NB4 (cell line): ENCODE results near the gene HECTD4.

ENCODE experiments used
- DNase-seq: peaks from one replicate; pipeline ENCODE4 v3.0.0; 2010; ENCODE audit warnings: low read depth
- H3K4me3 ChIP-seq: one replicate; pipeline ENCODE4 v1.5.1; 2011; ENCODE audit warnings: mild to moderate bottlenecking, low read depth, low read length, moderate library complexity
- MYC ChIP-seq: IDR thresholded peaks from 2 replicates; pipeline ENCODE4 v1.6.1; 2011; ENCODE audit warnings: low read depth, low read length
- POLR2A ChIP-seq: IDR thresholded peaks from 2 replicates; pipeline ENCODE4 v1.6.1; 2011; ENCODE audit warnings: mild to moderate bottlenecking; ENCODE audit not compliant: insufficient read length; ENCODE audit errors: extremely low read depth
- TF ChIP-seq, protein P1 (sequence below): IDR thresholded peaks from one replicate; pipeline ENCODE4 v1.5.1; 2012; ENCODE audit warnings: low read depth, low read length
- TF ChIP-seq, protein P2 (sequence below): IDR thresholded peaks from 2 replicates; pipeline ENCODE4 v1.6.1; 2011; ENCODE audit warnings: low read depth, low read length

The HECTD4 gene

DNA sequence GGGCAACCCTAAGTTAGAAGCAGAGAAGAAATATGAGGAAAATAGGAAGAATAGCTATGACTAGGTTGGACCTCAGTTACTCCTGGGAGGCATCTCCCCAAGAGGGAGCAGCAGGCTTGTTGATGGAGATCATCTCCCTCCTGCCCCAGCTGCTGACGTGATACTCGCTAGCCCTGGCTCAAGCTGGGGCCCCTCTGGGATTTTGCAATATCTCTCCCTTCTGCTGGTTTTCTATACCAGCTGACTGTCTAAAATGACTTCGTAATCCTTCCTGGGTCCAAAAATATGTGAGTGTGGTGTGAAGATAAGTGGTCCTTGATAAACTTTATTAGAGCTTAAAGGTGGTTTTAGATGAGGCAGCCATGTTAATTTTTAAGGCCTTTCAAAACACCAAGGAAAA, 4.5 kb upstream of the HECTD4 start:
- TF ChIP-seq MYC (no peak), POLR2A (no peak)
- TF ChIP-seq, protein P1, sequence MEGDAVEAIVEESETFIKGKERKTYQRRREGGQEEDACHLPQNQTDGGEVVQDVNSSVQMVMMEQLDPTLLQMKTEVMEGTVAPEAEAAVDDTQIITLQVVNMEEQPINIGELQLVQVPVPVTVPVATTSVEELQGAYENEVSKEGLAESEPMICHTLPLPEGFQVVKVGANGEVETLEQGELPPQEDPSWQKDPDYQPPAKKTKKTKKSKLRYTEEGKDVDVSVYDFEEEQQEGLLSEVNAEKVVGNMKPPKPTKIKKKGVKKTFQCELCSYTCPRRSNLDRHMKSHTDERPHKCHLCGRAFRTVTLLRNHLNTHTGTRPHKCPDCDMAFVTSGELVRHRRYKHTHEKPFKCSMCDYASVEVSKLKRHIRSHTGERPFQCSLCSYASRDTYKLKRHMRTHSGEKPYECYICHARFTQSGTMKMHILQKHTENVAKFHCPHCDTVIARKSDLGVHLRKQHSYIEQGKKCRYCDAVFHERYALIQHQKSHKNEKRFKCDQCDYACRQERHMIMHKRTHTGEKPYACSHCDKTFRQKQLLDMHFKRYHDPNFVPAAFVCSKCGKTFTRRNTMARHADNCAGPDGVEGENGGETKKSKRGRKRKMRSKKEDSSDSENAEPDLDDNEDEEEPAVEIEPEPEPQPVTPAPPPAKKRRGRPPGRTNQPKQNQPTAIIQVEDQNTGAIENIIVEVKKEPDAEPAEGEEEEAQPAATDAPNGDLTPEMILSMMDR, result no peak
- TF ChIP-seq, protein P2, sequence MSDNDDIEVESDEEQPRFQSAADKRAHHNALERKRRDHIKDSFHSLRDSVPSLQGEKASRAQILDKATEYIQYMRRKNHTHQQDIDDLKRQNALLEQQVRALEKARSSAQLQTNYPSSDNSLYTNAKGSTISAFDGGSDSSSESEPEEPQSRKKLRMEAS, result no peak
- DNase-seq, result peak; percentile 84
- no peak overlapping the region for H3K4me3 ChIP-seq

DNA sequence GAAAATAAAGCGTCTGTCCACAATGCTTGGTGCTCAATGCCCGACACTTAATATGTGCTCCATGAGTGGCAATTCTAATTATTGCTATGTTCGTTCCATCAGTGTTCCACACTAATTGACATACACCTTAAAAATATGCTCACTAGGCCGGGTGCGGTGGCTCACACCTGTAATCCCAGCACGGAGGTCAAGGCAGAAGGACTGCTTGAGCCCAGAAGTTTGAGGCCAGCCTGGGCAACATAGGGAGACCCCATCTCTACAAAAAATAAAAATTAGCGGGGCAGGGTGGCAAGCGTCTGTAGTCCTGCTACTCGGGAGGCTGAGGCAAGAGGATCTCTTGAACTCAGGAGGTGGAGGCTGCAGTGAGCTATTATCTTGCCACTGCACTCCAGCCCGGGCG, 635 bp upstream of the HECTD4 start:
- TF ChIP-seq, protein P2, result no peak
- TF ChIP-seq, protein P1, result no peak
- TF ChIP-seq MYC, result no peak
- no peak for TF ChIP-seq POLR2A
- DNase-seq, result no peak
- peak overlapping the region; percentile 62 for H3K4me3 ChIP-seq

DNA sequence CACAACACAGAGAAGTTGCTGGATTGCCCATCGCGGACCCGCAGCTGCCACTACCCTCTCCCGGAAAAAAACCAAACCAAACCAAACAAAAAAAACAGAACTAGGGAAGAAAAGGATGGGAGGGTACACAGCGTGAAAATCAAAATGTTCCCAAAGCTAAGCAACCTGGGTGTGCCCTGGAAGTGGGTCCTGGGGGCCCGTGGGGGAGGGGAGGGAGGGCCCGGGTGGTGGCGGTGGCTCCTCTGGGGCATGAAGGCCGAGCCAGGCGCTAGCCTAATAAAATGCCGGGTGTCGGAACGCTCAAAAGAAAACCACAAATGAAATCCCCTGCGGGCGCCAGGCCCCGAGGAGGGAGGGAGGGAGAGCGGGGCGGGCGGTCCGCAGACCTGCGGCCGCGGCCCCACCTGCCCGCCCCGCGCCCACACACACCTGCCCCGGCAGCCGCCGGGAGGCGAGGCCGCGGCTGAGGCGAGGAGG, 787 bp downstream of the HECTD4 start:
- TF ChIP-seq, protein P2, result no peak
- no peak for TF ChIP-seq MYC
- TF ChIP-seq POLR2A, result no peak
- TF ChIP-seq, protein P1, result no peak
- peak; percentile 79 for DNase-seq

DNA sequence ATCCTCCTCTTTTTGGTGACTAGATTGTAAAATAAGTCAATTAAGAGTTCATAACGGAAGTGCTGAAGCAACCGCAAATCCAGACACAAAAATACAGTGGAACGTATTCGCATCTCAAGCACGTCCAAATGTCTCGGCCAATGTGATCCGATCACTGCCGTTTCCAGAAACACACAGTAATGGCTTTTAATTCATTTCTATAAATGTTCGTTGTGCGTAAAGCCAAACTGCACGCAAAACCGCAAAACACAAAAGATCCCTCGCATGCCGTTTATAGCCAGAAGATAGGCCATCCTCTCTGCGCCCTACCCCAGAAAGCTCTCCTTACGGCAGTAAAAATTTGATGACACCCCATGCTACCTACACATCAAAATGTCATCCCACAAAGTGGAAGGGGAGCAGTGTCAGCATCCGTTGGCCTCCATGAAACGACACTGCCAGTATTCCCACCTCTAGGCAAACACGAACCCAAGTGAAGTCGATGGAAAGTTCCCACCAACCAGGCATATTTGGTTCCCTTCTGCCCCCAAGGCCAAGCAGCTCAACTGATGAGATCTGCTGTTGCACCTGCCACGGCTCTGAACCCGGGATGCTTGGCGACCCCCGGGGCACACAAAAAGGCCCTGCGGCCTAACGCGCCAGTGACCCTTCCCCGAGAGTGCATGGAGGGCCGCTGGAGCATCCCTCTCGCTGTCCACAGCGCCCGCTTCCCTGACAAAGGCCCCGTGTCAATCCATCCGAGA, 1.4 kb downstream of the HECTD4 start:
- TF ChIP-seq, protein P1, result no peak
- TF ChIP-seq POLR2A, result no peak
- no peak for TF ChIP-seq MYC
- TF ChIP-seq, protein P2, result no peak
- peak; percentile 25 for DNase-seq
- peak overlapping the region; percentile 67 for H3K4me3 ChIP-seq

More for the DNA sequence above, 787 bp downstream of the HECTD4 start:
- peak overlapping the region; percentile 67 for H3K4me3 ChIP-seq

DNA sequence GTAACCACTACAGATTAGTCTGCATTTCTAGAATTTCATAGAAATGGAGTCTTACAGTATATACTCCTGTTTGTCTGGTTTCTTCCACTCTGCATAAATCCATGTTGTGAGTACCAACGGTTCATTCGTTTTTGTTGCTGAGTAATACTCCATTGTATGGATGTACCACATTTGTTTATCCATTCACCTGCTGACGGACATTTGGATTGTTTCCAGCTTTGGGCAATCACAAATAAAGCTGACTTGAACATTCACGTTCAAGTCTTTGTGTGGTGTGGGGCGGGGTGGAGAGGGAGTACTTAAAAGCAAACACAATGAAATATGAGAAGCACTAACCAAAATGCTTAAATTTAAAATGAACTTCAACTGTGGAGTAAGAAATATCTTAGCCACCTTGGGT, 7.1 kb downstream of the HECTD4 start:
- no peak for DNase-seq
- H3K4me3 ChIP-seq, result no peak overlapping the region
- TF ChIP-seq, protein P2, result no peak
- TF ChIP-seq MYC (no peak), POLR2A (no peak)
- TF ChIP-seq, protein P1, result no peak
